PFSK-1 (cell line): ENCODE measurements around the gene CNTNAP2.

ENCODE experiments used
- FOXP2 ChIP-seq: optimal IDR thresholded peaks from 2 replicates; pipeline ENCODE3; 2011; ENCODE audit warnings: borderline replicate concordance, control low read depth, inconsistent platforms; ENCODE audit not compliant: insufficient read depth; ENCODE audit errors: extremely low read length, extremely low read depth
- POLR2AphosphoS5 ChIP-seq: IDR thresholded peaks from 2 replicates; pipeline ENCODE4 v1.6.1; 2012; ENCODE audit warnings: low read depth, mild to moderate bottlenecking, control low read depth, low read length, moderate library complexity
- REST ChIP-seq, 2 experiments: IDR thresholded peaks; 2 replicates each; pipeline versions ENCODE4 v1.6.1 to v1.8.0; 2011 to 2012; ENCODE audit warnings: low read depth in 2 of 2, low read length in 2 of 2, control low read depth in 1 of 2, inconsistent platforms in 1 of 2, mild to moderate bottlenecking in 1 of 2, moderate library complexity in 1 of 2; ENCODE audit not compliant: insufficient read depth in 1 of 2
- SIN3A ChIP-seq: IDR thresholded peaks from 2 replicates; pipeline ENCODE4 v1.6.1; 2012; ENCODE audit warnings: mild to moderate bottlenecking, low read length, moderate library complexity, borderline replicate concordance; ENCODE audit not compliant: insufficient read depth
- TAF1 ChIP-seq: IDR thresholded peaks from 2 replicates; pipeline ENCODE4 v1.6.1; 2012; ENCODE audit warnings: low read length, control low read depth, borderline replicate concordance; ENCODE audit not compliant: insufficient read depth

Gene CNTNAP2

GRCh38 chr7:147990079-147990478 is 1873.5 kb downstream of the CNTNAP2 start:
- TF ChIP-seq TAF1 = no peak
- TF ChIP-seq SIN3A = no peak
- TF ChIP-seq FOXP2 = no peak
- no peak for TF ChIP-seq REST (IDR thresholded peaks at IDR 0.05; ENCODE audit: insufficient read depth in 1 of 2, low read depth in 2 of 2, low read length in 2 of 2)
- no peak for TF ChIP-seq POLR2AphosphoS5

- no peak for TF ChIP-seq POLR2AphosphoS5
- no peak for TF ChIP-seq REST (IDR thresholded peaks at IDR 0.05; ENCODE audit: insufficient read depth in 1 of 2, low read depth in 2 of 2, low read length in 2 of 2)
- TF ChIP-seq FOXP2 = no peak
- no peak for TF ChIP-seq SIN3A
- TF ChIP-seq TAF1 = no peak
Observed at GRCh38 chr7:147990942-147991341, 1874.3 kb downstream of the CNTNAP2 start.

- TF ChIP-seq SIN3A = no peak
- no peak for TF ChIP-seq TAF1
- TF ChIP-seq FOXP2 = no peak
- no peak for TF ChIP-seq POLR2AphosphoS5
- TF ChIP-seq REST (IDR thresholded peaks at IDR 0.05; ENCODE audit: insufficient read depth in 1 of 2, low read depth in 2 of 2, low read length in 2 of 2) = no peak
Observed at GRCh38 chr7:147992698-147993097, 1876.1 kb downstream of the CNTNAP2 start.

GRCh38 chr7:147997636-147998035 is 1881.0 kb downstream of the CNTNAP2 start:
- no peak for TF ChIP-seq TAF1
- TF ChIP-seq REST (IDR thresholded peaks at IDR 0.05; ENCODE audit: insufficient read depth in 1 of 2, low read depth in 2 of 2, low read length in 2 of 2) = no peak
- no peak for TF ChIP-seq FOXP2
- no peak for TF ChIP-seq POLR2AphosphoS5
- no peak for TF ChIP-seq SIN3A

- no peak for TF ChIP-seq SIN3A
- no peak for TF ChIP-seq TAF1
- TF ChIP-seq FOXP2 = no peak
- no peak for TF ChIP-seq POLR2AphosphoS5
- TF ChIP-seq REST (IDR thresholded peaks at IDR 0.05; ENCODE audit: insufficient read depth in 1 of 2, low read depth in 2 of 2, low read length in 2 of 2) = no peak
Observed at GRCh38 chr7:147999962-148000361, 1883.4 kb downstream of the CNTNAP2 start.
